H4 (cell line): ENCODE results near the gene PCSK6. TPM values are rescaled to one million over a fixed set of nuclear protein-coding genes. Genes with fewer than 3 reads are reported as not detected.

Experiments
- DNase-seq: peaks from one replicate; pipeline ENCODE4 v3.0.0-alpha.2; 2015; ENCODE audit warnings: low spot score
- total RNA-seq: library from RNA; depleted of rRNA; stranded (reverse); fragments of >200 nt; shearing (Covaris generic); gene quantifications from 2 replicates; pipeline ENCODE4 v1.2.3, GENCODE V29; 2014

PCSK6 gene
- total RNA-seq, 1 experiment from 2014 or later = not detected

DNA sequence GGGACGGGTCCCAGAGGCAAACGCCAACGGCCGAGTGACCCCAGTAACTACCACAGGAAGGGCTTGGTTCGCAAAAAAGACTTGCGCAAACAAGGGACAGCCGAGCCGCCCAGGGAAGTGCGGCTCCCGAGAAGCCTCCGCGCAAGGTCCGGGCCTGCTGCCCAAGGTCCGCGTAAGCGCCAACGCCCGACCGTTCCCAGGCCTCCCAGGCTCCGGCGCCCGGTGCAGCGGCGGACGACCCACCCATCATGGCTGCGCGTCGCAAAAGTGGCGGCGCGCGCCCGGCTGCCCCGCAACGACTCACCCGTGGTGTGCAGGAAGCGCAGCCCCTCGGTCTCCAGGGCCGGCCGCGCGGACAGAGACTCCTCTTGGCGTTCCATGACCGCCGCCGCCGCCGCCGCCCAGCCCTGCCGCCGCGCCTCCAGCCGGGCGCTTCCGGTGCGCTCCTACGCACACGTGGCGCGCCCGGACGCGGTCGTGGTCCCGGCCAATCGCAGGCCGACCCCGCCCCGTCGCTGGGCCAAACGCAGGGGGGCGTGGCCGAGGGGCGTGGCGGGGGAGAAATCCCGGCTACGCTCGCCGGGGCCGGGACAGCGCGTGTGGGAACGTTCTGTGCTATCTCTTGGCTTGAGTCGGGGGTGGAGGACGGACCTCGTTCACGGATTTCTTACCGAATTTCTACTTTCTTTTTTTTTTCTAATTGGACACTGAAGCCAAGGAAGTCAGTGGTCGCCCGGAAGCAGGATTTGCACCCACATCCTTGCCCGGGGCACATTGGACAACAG lies 212.3 kb downstream of the PCSK6 start, which contains the start of gene SELENOS:
SELENOS (minus strand) TSS at position 448 of the 785 bp plus-strand sequence; CDS start at position 380, 68 bp downstream.
- DNase-seq = peak; percentile 81

DNA sequence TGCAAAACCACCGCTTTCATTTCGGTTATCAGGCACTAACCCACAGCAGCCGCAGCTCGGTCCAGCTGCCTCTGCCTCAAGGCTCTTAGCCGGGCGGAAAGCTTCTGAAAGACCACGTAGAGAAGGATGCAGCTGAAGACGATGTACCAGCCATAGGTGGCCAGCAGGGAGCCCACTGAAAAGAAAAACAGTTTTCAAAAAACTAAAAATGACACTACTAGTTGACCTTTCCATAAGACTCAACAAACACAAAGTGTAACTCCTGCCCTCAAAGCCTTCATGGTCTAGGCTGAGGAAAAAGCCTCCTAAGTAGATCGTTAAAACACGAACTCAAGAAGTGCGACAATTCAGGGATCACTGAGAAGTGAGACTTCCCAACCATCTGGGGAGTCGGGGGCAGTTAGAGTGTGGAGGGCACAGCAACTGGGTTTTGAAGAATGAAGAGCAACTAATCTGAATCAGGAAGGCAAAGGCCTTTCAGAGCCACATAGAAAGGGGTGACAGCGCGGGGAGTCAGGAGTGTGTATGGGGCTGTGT lies 212.9 kb downstream of the PCSK6 start:
- no peak for DNase-seq

DNA sequence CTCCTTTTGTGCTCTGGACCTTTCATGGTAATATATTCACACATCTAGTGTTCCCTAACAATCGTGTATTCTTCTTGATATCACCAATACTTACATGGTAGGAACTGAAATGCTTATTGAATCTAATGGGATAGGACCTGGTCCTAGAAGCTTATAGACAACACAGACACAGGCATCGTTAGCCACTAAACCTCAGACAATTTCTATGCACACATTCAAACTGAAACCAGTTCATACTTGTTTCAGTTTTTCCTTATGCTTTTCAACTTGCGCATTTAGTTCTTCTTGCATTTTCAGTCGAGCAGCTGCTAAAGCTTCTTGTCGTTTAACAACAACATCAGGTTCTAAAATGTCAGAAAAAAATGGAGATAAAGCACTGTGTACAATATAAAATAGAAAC lies 214.5 kb downstream of the PCSK6 start:
- no peak for DNase-seq

DNA sequence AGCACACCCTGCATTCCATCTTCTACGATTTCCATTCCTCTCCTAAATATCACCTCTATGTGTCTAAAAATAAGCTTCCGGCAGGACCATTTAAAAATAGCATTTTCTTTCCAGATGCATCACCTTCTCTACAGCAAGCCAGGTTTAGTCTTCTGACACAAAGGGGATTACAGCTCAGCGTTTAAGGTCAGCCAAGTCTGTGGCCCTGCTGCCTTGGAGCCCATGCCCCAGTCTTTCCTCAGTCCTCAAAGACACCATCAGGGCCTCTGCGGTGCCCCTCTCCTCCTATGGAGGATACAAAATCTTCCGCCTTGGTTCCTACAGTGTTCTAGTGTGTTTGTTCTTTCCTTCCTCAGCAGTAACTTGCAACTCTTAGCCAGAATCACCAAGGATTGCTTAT lies 216.0 kb downstream of the PCSK6 start:
- no peak for DNase-seq

DNA sequence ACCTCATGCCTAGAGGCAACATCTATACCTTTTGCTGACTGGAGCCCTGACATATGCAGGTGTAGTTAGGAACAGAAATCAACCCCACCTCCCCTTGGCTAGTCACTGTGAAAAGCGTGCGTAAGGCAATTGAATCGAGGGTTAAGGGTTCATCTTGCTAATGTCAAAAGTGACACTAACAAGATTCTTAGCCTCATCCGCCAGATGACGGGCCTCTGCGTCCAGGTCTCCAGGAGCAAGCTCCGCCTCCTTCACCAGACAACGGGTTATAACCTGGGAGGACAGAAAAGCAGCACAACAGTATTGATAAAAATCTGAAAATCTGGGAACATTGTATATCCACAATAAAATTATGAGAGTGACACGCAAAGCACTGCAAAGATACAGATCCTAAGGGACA lies 216.9 kb downstream of the PCSK6 start:
- no peak for DNase-seq

DNA sequence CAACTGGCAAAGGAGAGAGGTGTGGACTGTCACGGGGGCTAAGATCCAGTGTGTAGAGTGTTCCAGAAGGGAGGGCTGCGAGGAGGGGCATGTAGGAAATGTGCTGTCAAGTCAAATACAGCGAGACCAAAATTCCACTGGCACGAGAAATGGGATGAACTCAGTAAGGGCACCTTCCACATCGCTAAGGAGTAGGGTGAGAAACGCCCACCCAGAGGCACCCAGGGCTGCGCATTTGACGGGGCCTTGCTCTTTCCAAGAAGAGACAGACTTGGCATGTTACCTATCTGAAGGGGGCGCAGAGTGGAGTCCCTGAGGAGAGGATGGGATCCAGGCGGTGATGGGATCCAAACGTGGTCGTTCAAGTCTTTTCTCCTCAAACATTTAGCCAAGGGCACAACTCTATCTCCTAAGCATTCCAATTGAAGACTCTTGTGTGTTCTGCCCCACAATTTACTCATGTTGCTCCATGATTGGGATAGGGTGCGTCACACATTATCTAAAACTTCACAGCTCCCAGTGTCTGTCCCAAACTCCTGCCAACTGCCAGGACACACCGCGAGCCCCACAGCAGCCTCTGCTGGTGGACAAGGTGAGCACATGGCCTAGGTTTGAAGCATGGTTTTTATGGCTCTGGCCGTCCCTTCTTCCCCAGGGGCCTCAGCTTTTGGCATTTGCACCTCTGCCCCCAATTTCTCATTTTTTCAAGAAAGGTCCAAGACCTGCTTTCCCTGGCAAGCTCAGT lies 219.9 kb downstream of the PCSK6 start:
- peak; percentile 30 for DNase-seq

DNA sequence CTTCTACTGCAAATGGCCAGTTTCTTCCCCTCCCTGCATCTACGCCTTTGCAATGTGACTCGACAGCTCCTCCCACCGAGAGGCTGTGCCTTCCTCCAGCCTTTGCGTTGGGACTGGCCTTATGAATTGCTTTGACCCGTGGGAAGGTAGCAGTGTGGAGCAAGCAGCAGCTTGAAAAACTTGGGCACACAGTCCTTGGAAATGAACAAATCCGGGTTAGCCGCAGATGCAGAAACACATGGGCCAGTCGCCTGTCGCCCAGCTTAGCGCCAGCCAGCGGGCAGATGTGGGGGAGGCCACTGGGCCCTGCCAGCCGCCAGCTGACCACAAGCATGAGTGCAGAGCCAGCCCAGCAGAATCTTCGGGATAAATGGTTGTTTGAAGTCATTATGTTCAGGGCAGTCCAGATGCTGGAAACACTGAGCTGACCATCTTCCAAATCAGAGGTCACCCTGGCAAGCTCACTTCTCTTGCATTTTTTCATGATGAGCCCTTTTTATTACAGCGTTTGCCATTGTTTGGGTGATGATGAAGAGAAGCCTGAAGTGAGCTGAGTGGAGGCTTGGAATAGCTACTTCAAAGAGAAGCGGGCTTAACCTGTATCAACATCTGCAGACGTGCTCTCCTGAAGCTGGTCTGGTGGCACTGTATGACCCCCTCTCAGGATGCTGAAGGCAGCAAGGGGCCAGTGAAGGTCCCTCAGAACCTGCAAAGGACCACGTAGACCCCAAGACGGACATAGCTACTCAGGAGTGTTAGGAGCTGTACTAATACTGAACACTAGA lies 222.0 kb downstream of the PCSK6 start:
- DNase-seq = peak; percentile 34

DNA sequence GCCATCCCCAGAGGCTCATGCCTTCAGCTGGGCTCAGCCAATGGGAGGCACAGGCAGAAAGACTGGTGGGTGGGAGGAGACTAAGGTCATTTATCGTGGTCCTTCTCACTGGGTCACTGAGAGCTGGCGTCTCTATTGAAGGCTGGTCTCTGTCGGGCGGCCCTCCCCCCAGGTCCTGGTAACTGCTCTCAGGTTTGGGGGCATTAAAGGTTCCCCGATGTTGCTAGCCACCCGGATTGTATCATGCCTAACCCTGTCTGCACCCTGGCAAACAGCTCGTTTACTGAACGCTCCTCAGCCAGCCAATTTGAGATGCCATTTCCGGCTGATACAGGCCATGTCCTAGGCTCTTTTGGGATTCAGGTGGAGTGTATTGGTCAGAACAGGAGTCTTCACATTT lies 222.7 kb downstream of the PCSK6 start:
- DNase-seq = no peak

DNA sequence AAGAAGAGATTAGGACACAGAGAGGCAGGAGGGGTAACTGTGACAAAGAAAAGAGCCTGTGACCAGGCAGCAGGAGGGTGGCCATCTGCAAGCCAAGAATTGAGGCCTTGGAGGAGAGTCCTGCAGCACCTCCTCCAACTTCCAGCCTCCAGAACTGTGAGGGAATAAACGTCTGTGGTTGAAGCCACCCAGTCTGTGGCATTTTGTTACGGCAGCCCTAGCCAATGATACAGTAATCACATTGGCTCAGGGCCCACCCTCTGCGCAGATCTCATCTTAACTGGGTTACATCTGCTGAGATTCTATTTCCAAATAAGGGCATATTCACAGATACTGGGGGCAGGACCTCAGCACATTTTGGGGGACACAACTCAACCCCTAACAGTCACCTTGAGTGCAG lies 223.5 kb downstream of the PCSK6 start:
- DNase-seq = peak; percentile 72

DNA sequence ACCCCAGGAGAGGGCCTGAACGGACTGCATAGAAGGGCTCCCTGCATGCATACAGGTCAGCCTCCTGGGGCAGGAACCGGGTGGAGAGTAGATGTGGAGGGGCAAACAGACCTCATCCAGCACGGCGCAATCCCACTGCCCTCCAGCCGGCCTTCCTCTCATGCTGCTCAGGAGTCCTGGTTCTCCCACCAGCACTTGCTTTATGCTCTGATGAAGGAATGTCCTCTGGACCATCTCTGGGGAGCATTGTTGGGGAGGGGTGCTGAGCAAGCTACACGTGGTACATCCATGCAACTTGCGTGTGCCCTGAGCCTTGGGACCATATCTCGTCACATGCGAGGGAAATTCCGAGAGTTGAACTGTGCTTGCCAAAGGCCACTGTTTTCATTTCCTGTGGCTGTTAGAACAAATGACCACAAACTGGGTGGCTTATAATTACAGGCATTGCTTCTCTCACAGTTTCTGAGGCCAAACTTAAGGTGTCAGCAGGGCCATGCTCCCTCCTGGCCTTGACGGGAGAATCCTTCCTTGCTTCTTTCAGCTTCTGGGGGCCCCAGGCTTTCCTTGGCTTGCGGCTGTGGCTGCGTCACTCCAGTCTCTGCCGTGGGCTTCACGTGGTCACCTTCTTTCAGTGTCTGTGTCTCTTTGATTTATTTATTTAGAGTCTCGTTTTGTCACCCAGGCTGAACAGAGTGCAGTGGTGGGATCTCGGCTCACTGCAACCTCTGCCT lies 224.4 kb downstream of the PCSK6 start:
- DNase-seq = no peak

DNA sequence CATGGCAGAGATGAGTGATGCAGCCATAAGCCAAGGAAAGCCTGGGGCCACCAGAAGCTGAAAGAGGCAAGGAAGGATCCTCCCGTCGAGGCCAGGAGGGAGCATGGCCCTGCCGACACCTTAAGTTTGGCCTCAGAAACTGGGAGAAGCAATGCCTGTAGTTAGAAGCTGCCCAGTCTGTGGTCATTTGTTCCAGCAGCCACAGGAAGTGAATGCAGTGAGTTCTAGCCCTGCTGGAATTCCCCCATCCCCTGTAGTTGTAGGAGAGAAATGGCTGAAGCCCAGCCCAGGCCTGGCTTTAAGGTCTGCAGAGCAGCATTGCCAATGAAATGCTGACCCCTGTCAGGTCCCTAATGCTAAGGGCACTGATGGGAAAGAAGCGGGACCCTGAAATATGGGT lies 225.5 kb downstream of the PCSK6 start:
- DNase-seq = no peak

DNA sequence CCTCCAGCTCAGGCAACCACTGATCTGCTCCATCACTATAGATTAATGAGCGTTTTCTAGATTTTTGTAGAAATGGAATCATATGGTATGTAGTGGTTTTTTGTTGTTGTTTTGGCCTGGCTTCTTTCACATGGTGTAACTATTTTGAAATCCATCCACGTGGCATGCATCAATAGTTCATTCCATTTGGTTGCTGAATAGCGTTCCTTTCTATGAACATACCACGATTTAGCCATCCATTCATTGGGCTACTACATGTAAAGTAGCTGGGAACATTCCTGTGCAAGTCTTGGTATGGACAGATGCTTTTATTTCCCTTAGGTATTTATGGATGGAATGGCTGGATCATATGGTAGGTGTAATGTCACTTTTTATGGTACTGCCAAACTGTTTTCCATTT lies 227.0 kb downstream of the PCSK6 start:
- no peak for DNase-seq

DNA sequence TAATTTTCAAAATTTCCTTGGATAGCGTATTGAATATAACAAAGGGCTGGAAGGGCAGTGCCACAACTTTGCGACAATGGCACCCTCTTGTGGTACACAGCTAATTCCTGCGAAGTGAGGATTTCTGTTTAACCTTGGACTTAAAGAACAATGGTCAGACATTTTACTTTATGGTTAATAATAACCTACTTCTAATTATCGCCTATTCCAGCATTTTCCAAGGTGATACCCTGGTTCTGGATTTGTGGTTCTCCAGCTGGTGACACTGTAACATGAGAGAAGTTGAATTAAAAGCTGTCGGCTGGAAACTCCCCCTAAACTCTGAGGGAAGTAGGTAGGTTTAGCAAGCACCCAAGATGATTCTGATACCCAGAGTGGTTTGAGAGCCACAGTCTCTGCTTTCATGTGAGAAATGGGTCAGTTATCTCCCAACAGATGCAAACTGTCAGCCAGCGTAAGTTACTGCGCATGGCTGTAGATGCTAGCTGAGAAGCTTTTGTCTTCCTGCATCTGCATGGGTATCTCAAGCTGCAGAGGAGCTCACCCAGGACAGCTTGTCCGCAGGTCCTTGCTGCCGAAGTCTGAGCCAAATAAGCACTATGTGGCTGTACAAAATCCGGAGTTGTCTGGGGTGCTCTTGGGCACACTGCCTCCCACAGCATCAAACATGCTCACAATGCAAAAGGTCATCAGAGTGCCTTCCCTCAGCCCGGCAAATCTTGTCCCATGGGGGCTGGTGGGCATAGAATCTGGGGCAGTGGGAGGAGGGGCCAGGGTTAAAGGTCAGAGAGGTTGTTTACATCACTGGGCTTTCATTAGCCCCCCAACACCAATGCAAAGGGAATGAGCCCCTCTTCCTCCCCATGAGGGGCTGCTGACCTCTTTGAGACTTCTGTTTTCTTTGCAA lies 231.0 kb downstream of the PCSK6 start:
- peak; percentile 64 for DNase-seq

DNA sequence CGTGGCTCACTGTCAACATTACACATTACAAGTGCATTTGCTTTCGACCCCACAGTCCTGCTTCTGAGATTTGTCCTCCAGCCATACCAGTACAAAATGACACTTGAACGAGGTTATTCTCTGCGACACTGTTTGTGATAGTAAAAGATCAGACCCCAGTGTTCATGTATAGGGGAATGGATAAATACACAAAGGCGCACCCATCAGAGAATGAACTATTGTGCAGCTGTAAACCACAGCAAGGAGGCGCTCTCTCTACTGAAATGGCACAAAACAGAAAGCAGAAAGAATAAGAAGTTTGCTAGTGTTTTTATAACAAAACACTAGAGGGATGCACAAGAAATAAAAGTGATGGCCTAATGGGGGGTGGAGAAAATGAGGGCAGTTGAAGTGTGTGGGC lies 232.8 kb downstream of the PCSK6 start:
- DNase-seq = peak; percentile 31

DNA sequence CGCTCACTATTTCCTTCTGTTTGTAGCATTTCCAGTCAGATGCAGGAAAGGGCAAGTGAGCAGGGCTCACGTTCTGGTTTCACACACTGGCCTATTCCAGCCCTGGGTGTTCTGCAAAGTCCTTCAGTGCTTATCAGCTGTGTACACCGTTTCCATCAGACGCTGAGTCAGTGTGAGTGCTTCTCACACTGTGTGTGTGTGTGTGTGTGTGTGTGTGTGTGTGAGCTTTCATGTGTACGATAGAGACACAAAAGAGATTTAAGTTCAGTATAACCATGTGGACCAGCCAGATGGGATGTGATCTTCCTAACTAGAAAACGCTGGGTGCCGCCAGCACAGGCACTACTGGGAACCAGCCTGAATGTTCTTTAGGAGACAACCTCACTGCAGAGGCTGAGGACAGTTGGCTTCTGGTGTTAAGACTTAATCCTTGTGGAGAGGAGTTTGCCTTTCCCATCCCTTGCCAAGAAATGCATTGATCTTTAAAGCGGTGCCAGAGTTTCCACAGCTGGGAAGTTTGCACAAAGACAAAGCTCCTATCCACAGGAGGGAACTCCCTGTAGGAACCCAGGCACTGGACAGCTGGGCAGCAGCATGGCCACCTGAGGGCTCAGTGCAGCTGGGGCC lies 233.8 kb downstream of the PCSK6 start:
- DNase-seq = peak; percentile 35

DNA sequence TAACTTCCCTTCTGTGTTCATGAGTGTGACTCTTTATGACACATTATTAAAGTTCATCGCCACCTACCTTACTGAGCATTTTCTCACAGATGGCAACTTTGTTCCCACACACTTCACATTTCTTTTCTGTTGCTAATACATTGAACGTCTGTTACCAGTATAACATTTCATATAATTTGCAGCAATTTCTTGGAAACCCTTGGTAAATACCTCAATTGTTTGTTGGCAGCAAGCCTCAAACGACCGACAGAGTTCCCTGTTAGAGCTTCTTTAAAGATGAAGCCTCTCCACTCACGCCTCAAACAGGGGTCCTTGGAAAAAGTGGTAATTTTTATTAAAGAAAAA lies 234.5 kb downstream of the PCSK6 start:
- no peak for DNase-seq

DNA sequence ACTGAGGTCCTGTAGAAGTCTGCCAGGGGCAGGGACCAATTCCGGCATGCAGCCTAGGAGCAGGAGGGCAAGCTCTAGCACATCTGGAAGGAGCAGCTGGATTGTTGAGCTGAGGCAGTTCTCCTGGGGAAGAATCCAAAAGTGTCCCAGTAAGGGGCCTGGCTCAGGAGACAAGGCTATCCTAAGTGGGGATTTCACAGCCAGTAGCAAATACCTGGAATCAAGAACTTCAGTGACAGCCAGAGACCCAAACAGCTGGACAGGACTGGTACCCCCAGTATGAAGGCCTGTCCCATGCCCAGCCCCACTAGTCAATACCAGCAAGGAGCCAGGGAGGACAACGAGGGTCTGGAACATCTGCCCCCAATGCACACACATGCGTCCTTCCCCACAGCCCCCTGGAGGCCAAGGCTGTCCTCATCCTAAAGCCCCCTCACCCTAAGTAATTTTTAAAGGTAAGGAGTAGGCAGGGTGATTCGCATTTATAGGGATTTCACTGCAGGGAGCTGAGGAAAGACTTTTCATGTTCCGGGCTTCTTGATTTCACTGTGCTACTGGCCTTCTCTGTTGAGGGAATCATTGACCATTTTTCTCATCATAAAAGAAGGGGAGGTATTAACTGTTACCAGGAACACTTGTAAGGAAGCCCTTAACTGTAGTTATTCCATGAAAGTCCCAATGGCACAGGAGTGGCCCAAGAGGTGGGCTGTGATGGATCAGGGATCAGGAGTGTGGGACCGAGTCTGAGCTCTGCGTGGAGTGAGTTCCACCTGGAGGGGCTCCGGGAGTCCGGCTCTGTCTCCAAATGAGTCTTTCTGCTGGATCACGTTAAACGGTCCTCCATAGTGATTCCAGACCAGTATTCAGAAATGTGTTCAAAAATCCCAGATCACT lies 235.1 kb downstream of the PCSK6 start:
- DNase-seq = no peak
